ENCODE measurements around the gene ATG9B.
A peak's percentile ranks its signal among the peaks of the same experiment; 100 is the strongest.

ATG9B gene

DNA sequence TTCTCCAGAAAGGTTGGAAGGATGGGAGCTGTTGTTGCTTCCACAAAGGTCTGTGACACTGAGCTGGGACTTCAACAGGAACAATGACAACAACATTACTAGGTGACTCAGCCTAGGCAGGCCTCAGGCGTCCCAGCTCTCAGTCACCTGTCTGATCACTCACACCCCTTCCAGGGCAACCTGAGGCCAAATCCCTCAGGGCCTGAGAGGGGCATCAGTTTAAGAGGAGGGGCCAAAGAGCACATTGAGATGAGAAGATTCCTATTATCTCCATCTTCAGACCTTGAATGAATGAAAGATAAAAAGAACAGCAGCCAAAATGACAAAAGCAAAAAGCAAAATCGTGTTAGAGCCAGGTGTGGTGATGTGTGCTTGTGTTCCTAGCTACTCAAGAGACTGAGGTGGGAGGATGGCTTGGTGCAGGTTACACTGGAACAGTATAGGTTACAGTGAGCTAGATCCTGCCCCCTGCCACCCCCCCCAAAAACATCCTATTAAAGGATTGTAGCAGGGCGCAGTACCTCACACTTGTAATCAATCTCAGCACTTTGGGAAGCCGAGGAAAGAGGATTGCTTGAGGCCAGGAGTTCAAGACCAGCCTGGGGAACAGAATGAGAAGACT lies at the start of gene ATG9B:
Gene ATG9B (minus strand): TSS at position 60 of the 622 bp plus-strand sequence. CDS start 71 bp downstream, outside the sequence.
- DNase-seq (ENCODE audit: low read depth in 2 of 2) = no peak

DNA sequence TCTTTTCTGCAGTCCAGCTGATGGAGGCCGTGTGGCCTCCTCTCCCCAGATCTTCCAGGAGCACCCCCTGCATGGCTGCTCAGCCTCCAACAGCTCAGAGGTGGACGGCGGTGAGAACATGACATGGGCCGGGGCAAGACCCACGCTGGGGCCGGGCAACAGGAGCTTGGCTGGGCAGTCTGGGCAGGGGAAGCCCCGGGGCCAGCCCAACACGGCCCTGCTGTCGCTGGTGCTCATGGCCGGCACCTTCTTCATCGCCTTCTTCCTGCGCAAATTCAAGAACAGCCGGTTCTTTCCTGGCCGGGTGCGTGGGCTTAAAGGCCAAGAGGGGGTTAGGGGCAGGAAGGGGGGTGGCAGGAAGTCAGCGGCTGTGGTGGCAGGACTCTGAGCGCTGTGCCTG lies 49.7 kb upstream of the ATG9B start:
- no peak for DNase-seq (ENCODE audit: low read depth in 2 of 2)

- DNase-seq (ENCODE audit: low read depth in 2 of 2) = no peak
Measured at GRCh38 chr7:151071032-151071866, 47.0 kb upstream of the ATG9B start.

GRCh38 chr7:151070574-151070960 lies 46.3 kb upstream of the ATG9B start:
- no peak for DNase-seq (ENCODE audit: low read depth in 2 of 2)

DNA sequence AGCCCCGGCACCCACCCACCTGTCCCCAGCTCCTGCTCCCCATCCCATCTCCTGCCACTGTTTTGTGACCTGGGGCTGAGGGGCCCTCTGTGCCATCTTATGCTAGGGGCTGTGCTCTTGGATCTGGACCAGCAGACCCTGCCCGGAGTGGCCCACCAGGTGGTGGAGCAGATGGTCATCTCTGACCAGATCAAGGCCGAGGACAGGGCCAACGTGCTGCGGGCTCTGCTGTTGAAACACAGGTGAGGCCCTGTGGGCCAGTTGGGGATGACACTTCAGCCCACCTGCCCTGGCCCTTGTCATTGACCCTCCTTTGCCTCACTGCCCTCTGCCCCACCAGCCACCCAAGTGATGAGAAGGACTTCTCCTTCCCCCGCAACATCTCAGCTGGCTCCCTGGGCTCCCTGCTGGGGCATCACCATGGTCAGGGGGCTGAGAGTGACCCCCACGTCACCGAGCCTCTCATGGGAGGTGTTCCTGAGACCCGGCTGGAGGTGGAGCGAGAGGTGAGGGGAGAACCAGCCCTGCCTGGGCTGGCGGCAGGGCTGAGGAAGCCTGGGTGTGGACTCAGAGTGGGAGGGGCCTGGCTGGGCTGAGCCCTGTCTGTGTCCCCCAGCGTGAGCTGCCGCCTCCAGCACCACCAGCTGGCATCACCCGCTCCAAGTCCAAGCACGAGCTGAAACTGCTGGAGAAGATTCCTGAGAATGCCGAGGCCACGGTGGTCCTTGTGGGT lies 45.7 kb upstream of the ATG9B start:
- no peak for DNase-seq (ENCODE audit: low read depth in 2 of 2)

GRCh38 chr7:151068069-151068773 lies 43.9 kb upstream of the ATG9B start:
- no peak for DNase-seq (ENCODE audit: low read depth in 2 of 2)

DNA sequence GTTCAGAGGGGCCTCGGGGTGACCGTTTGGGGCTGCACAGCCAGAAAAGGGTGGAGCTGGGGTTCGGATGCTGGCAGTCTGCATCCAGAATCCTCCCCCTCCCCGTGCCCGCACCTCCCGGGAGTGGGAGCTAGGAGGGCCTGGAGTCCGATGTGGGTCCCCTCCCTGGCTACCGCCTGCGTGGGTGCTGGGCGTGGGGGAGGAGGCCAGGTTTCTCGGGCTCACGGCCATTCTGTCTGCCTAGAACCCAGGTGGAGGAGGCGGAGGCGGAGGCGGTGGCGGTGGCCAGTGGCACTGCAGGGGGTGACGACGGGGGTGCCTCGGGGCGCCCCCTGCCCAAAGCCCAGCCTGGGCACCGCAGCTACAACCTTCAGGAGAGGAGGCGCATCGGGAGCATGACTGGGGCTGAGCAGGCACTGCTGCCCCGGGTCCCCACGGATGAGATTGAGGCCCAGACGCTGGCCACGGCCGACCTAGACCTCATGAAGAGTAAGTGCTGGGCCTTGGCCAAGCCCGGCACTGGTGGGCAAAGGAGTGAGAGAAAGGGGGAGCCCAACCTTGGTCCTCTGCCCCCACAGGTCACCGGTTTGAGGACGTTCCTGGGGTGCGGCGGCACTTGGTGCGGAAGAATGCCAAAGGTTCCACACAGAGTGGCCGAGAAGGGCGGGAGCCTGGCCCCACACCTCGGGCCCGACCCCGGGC lies 42.1 kb upstream of the ATG9B start:
- no peak for DNase-seq (ENCODE audit: low read depth in 2 of 2)

DNA sequence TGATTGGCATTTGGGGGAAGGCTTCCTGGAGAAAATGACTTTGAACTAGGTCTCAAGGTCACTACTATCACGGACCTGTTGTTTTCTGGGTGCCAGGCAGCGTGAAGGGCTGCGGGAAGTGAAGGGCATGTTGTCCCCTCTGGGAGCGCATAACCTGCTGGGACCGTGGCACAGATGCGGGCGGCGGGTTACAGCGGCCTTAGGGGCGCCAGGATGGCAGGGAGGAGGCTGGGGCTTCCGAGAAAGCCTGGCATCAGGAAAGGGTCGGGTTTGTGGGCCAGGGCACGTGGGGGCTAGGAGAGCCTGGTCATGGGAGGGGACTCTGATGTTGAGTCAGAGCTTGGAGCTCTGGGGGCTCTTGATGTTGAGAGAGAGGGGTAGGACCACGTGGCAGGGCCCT lies 41.2 kb upstream of the ATG9B start:
- DNase-seq (ENCODE audit: low read depth in 2 of 2) = no peak

DNA sequence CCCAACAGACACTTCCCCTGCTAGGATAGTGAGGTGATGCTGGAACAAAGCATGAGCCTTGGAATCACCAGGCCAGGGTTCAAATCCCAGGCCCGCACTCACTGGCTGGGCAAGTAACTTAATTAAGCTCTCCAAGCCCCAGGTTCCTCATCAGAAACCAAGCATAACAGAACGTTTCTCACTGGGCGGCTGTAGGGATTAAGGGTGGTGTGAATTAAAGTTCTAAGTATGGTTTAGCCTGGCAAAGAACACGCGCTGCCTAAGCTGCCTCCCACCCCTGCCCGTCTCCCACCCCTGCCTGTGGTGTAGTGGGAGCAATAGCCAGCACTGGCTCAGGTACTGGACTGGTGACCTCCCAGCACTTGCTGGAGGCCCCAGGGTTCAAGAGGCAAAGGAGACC lies 40.7 kb upstream of the ATG9B start:
- DNase-seq (ENCODE audit: low read depth in 2 of 2) = no peak

GRCh38 chr7:151064454-151064853 lies 40.2 kb upstream of the ATG9B start:
- DNase-seq (ENCODE audit: low read depth in 2 of 2) = no peak

DNA sequence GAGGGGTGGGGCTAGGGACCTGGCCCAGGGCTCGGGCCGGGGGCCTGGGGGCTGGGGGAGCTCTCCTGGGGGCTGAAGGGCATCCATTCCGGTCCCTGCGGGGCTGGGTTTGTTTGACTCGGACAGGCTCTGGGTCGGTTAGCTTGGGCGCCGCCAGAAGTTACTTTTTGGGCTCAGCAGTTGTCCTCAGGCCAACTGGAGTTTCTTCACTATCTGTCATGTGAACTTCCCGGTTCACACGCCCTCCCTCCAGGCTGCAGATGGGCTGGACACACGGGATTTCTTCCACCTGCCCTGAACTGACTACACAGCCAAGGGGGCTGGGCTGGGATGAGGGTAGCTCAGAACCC lies 38.9 kb upstream of the ATG9B start:
- DNase-seq (ENCODE audit: low read depth in 2 of 2) = no peak

DNA sequence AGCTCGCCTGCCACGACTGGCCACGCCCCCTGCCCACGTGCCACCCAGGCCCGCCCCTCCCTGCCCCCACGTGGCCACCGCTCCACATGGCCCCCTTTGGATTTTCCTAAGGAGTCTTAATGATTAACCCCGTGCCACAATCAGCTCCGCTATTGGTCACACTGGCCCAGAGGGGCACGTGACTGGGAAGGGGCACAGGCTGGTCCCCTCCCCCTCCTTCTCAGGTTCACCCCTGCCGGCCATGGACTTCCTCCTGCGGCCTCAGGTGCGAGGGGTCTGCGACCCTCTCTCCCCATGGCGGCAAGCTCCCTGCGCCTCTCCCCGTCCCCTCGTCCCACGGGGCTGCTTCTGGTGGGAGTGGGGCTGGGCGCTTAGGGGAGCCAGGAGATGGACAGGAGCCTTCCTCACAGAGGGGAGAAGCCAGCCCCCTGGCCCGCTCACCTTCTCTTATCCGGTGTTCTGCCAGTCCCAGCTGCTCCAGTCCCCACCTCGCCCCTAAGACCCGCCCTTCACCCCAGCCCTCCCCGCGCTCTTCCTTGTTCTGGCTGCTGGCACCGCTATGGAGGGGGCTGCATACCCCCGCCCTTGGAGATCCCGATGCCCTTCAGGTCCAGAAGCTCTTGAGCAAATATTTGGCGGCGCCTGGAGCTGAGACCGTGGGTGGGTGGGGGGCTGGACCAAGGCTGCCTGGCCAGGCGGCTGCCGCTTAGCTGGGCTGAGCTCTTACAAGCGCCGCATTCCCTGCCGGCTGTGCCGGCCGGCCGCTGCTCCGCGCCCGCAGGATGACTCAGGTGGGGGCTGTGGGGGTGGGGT lies 38.3 kb upstream of the ATG9B start:
- DNase-seq (ENCODE audit: low read depth in 2 of 2) = no peak

DNA sequence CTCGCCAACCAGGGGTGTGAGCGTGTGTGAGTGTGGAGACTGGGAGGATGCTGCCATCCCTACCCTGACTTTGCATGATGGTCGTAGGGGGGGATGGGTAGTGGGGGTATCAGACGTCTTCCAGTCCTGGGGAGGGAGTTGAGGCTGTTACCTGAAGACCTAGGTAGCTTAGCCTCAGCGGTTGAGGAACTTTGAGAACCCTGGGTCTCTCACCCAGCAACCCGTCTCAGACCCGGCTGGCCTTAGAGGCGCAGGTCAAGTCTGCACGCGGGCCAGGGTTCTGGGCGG lies 37.8 kb upstream of the ATG9B start:
- DNase-seq (ENCODE audit: low read depth in 2 of 2) = no peak

DNA sequence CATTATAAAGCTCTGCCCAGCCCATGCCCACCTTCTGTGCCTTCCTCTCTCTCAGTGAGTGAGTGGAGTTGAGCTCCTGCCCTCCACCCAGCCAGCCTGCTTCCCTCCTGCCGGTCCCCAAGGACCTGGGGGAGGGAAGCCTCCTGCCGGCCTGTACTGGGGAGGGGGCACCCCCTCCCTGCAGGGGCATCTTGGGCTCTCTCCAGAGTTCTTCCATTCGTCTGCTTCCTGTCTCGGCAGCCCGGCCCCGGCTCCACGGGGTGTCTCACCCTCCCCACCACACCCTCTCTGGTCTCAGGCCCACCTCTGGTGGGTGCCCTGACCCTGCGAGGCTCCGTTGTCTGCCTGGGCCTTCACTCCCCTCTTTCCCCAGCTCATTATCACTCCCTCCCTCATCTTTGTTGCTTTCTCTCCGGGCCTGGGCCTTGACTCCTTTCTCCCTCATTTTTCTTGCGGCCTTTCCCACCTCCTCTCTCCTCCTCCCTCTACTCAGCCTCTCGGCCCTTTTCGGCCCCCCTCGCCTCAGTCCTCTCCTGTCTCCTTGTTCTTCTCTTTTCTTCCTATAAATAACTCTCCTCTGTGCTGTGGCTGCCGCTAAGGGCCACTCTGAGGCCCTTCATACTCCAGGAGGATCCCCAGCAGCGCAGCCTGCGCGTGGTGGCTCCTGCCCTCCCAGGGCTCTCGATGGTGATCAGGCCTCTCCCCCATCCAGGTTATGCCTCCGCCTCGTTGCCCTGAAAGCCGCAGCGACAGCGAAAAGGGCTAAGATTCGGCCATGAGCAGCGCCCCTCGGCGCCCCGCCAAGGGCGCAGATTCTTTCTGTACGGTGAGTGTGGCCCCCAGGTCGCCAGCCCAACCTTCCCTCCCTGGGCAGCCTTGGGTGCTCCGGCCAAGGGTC lies 37.2 kb upstream of the ATG9B start:
- DNase-seq (ENCODE audit: low read depth in 2 of 2) = no peak

GRCh38 chr7:151060416-151061212 lies 36.3 kb upstream of the ATG9B start:
- no peak for DNase-seq (ENCODE audit: low read depth in 2 of 2)

GRCh38 chr7:151060113-151060415 lies 35.8 kb upstream of the ATG9B start:
- DNase-seq (ENCODE audit: low read depth in 2 of 2) = no peak

- DNase-seq (ENCODE audit: low read depth in 2 of 2) = peak; percentile 50 to 63
Measured at GRCh38 chr7:151059367-151060112, 35.2 kb upstream of the ATG9B start, which contains the start of gene SLC4A2. SLC4A2 (plus strand) TSS chr7:151059589; CDS start chr7:151061988, 2,399 bp downstream.

DNA sequence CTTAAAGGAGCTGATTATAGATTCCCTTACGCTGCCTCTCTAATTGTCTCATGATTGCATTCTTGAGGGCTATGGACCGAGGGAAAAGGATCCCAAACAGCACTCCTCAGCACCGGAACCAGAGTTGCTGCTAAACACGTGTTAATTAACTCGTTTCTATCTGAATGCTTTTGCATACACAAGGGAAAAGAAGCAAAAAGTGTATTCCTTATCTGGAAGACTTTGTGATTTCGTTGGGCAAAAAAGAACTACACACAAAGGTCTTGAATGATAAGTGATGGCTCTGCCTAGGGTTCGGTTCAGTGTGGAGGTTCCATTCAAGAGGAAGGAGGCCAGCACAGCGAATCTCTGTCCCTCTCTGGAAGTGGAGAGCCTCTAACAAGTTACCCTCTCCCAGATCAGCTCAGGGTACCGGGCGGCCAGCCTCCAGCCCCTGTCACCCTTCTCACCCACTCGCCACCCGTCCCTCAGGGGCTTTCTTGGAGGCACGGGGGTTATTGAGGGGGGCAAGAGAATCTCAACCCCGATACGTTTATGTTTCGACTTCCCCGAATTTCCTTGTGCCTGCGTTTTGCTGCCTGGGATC lies 34.6 kb upstream of the ATG9B start:
- DNase-seq (ENCODE audit: low read depth in 2 of 2) = no peak
